Keratinocyte (primary cell): ENCODE measurements around the gene P4HB. TPM values are rescaled to one million over a fixed set of nuclear protein-coding genes. Genes with fewer than 3 reads are reported as not detected.

Source experiments
- DNase-seq: peaks from one replicate; pipeline ENCODE4 v3.0.0-alpha.2; 2011; ENCODE audit warnings: low read depth, missing footprints, low spot score
- FAIRE-seq: peaks from 2 replicates; lab custom pipeline; 2011; peaks lifted over from hg19 to GRCh38; lab: Jason Lieb, UNC
- H2AFZ ChIP-seq: 2 replicates; pipeline ENCODE4 v1.6.0; 2012; ENCODE audit warnings: low read length, control low read depth, inconsistent platforms; ENCODE audit not compliant: control insufficient read depth
- H3K27ac ChIP-seq: 2 replicates; pipeline ENCODE4 v1.5.1; 2011; ENCODE audit warnings: low read length; ENCODE audit not compliant: control insufficient read depth, insufficient read depth
- H3K27me3 ChIP-seq: 3 replicates; pipeline ENCODE4 v1.6.0; 2011; ENCODE audit warnings: low read length; ENCODE audit not compliant: control insufficient read depth, insufficient read depth; ENCODE audit errors: extremely low read depth
- H3K36me3 ChIP-seq, 2 experiments: 2 replicates in 1 of 2; 3 replicates in 1 of 2; pipeline ENCODE4 v1.5.1; 2011; ENCODE audit warnings: low read length in 2 of 2, mild to moderate bottlenecking in 1 of 2; ENCODE audit not compliant: control insufficient read depth in 2 of 2, insufficient read depth in 2 of 2; ENCODE audit errors: extremely low read depth in 1 of 2
- H3K4me1 ChIP-seq: 3 replicates; pipeline ENCODE4 v1.5.1; 2011; ENCODE audit warnings: low read length; ENCODE audit not compliant: control insufficient read depth, insufficient read depth; ENCODE audit errors: extremely low read depth
- H3K4me2 ChIP-seq: 3 replicates; pipeline ENCODE4 v1.6.0; 2011; ENCODE audit warnings: low read depth, low read length; ENCODE audit not compliant: control insufficient read depth, insufficient read depth; ENCODE audit errors: extremely low read depth
- H3K4me3 ChIP-seq, 3 experiments: fragments of 200-600 bp in 1 of 3; sonication (generic) in 1 of 3; 2 replicates in 2 of 3; 3 replicates in 1 of 3; pipeline ENCODE4 v1.5.1; 2011 to 2016; ENCODE audit warnings: low read length in 3 of 3, mild to moderate bottlenecking in 3 of 3, control low read depth in 2 of 3, inconsistent platforms in 1 of 3, low read depth in 1 of 3, mixed read lengths in 1 of 3, mixed run types in 1 of 3, moderate library complexity in 1 of 3; ENCODE audit not compliant: control insufficient read depth in 2 of 3, insufficient read depth in 2 of 3; ENCODE audit errors: extremely low read depth in 1 of 3
- H3K79me2 ChIP-seq: 2 replicates; pipeline ENCODE4 v1.6.0; 2012; ENCODE audit warnings: low read length; ENCODE audit not compliant: control insufficient read depth, insufficient read depth
- H3K9ac ChIP-seq: 3 replicates; pipeline ENCODE4 v1.6.0; 2011; ENCODE audit warnings: low read length; ENCODE audit not compliant: control insufficient read depth, insufficient read depth; ENCODE audit errors: extremely low read depth
- H3K9me1 ChIP-seq: 3 replicates; pipeline ENCODE4 v1.6.0; 2011; ENCODE audit warnings: low read length; ENCODE audit not compliant: control insufficient read depth, insufficient read depth; ENCODE audit errors: extremely low read depth
- H3K9me3 ChIP-seq: 2 replicates; pipeline ENCODE4 v1.5.1; 2012; ENCODE audit warnings: low read depth, low read length; ENCODE audit not compliant: control insufficient read depth
- H4K20me1 ChIP-seq: 3 replicates; pipeline ENCODE4 v1.6.0; 2011; ENCODE audit warnings: low read length; ENCODE audit not compliant: control insufficient read depth, insufficient read depth; ENCODE audit errors: extremely low read depth
- EZH2 ChIP-seq: IDR thresholded peaks from one replicate; pipeline ENCODE4 v1.6.1; 2012; ENCODE audit warnings: inconsistent platforms, mild to moderate bottlenecking, low read length, moderate library complexity
- dilution Hi-C: fragments of 300-500 bp; cut with MboI; formaldehyde crosslinking; loops from one replicate; pipeline ENCODE4 v1.7.0; 2020; ENCODE audit warnings: low sequenced_read_pairs; ENCODE audit not compliant: extremely low pct_ligation_motif_present
- polyA plus RNA-seq, 5 experiments: library from polyadenylated mRNA; depleted of rRNA in 3 of 5; stranded (reverse) in 3 of 5; stranded (forward) in 1 of 5; unstranded in 1 of 5; fragments of >200 nt; gene quantifications; 1 replicate in 1 of 5; 2 replicates in 3 of 5; 3 replicates in 1 of 5; pipeline versions ENCODE4 v1.2.1 to v1.2.3, GENCODE V29; 2011 to 2012; ENCODE audit warnings: missing spikeins in 2 of 5, low read depth in 1 of 5, low replicate concordance in 1 of 5
- TF ChIP-seq, protein P1 (sequence below), 3 experiments: IDR thresholded peaks in 1 of 3; conservative IDR thresholded peaks in 1 of 3; optimal IDR thresholded peaks in 1 of 3; 2 replicates in 2 of 3; 3 replicates in 1 of 3; pipeline versions ENCODE3 to v1.5.1; 2011; ENCODE audit warnings: low read length in 3 of 3, mild to moderate bottlenecking in 3 of 3, moderate library complexity in 2 of 3, control low read depth in 1 of 3, inconsistent platforms in 1 of 3; ENCODE audit not compliant: insufficient read depth in 2 of 3; ENCODE audit errors: extremely low read depth in 1 of 3

The P4HB gene
- polyA plus RNA-seq, 1 donor (not counting 4 experiments of a cell fraction or from before 2014, with no cell fraction given), result 149 TPM

DNA sequence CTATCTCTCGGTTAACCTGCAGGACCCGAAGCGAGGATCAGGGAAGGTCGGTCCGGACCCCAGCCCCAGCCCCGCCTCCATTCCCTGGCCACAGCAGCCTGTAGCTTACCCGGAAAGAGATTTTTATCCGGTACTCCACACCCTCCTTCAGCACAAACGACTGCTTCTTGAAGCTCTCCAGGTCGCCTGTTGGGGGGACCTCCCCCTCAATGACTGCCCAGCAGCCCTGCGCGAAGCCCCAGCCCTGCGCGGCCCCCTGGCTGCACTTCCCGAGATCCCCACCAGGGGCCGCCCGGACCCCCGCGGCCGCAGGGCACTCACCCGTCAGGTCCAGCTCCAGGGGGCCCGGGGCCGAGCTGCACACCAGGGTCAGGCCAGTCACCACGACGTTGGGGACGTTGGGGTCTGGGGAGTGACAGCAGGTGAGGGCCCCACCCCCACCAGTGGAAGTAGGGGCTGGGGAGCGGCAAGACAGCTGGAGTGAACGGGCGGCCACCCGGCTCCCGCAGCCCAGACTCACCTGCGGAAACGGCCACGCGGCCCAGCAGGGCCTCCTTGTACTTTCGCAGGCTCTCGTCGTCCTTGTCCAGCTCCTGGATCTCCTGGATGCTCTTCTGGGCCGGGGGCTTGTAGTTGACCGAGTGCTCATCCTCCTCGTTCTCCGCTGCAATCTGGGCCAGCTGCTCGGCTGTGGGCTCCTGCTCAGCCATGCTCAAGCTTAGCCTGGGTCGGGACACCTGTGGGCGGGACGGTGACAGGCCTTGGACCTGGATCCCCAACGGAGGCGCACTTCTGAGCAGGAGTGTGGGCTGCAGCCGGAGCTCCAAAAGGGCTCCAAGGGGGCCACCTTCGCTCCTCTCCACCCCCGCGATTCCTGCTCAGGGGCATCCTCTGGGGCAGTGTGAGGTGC lies 9.1 kb upstream of the P4HB start:
- peak overlapping the region; percentile 94 for H3K9ac ChIP-seq
- H4K20me1 ChIP-seq, result peaks cover 12% of the 10 kb centered on the region
- peak overlapping the region; percentile 94 for H3K4me2 ChIP-seq
- TF ChIP-seq, protein P1, sequence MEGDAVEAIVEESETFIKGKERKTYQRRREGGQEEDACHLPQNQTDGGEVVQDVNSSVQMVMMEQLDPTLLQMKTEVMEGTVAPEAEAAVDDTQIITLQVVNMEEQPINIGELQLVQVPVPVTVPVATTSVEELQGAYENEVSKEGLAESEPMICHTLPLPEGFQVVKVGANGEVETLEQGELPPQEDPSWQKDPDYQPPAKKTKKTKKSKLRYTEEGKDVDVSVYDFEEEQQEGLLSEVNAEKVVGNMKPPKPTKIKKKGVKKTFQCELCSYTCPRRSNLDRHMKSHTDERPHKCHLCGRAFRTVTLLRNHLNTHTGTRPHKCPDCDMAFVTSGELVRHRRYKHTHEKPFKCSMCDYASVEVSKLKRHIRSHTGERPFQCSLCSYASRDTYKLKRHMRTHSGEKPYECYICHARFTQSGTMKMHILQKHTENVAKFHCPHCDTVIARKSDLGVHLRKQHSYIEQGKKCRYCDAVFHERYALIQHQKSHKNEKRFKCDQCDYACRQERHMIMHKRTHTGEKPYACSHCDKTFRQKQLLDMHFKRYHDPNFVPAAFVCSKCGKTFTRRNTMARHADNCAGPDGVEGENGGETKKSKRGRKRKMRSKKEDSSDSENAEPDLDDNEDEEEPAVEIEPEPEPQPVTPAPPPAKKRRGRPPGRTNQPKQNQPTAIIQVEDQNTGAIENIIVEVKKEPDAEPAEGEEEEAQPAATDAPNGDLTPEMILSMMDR (optimal IDR thresholded peaks at IDR 0.05 in 1 of 3, IDR thresholded peaks at IDR 0.05 in 1 of 3, conservative IDR thresholded peaks at IDR 0.05 in 1 of 3; ENCODE audit: extremely low read depth in 1 of 3, insufficient read depth in 2 of 3, low read length in 3 of 3), result peak; percentile 43 to 67 (median 59)
- no peak for TF ChIP-seq EZH2
- H3K27me3 ChIP-seq, result no peaks in the 10 kb centered on the region
- H3K36me3 ChIP-seq, result peaks cover 12 to 21% of the 10 kb centered on the region in 2 experiments
- FAIRE-seq (no peak), DNase-seq (no peak)
- dilution Hi-C loops, result no loop called here
- peak overlapping the region; percentile 88 for H3K27ac ChIP-seq
- peak overlapping the region; percentile 79 to 94 (median 91) for H3K4me3 ChIP-seq
- no peak overlapping the region for H2AFZ ChIP-seq
- H3K9me3 ChIP-seq, result no peaks in the 10 kb centered on the region
- peaks cover 35% of the 10 kb centered on the region for H3K79me2 ChIP-seq
- H3K9me1 ChIP-seq, result peaks cover 3% of the 10 kb centered on the region
- H3K4me1 ChIP-seq, result peaks cover 30% of the 10 kb centered on the region

DNA sequence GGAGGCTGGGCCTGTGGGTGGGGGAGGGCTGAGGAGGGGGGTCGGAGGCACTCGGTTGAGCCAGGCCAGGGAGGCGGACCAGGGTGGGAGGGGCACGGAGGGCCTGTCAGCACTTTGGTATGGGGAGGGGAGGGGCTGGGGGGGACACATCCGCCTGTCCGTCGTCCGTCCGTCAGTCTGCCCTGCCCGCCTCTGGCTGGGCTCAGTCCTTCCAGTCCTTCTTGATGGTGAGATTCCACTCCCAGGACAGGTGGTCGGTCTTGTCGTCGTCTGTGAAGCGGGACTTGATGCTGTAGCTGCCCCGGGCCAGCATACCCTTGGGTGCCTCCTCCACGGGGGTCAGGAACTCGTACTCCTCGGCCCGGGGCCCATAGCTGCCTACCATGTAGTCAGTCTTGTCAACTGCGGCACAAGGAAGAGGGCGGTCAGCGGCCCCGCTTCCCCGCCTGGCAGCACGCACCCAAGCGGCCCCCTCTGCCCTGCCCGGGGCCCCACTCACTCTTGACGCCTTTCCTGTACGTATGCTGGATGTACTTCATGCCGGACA lies 8.4 kb upstream of the P4HB start:
- peak overlapping the region; percentile 6 to 94 (median 18) for H3K4me3 ChIP-seq
- TF ChIP-seq, protein P1 (optimal IDR thresholded peaks at IDR 0.05 in 1 of 3, IDR thresholded peaks at IDR 0.05 in 1 of 3, conservative IDR thresholded peaks at IDR 0.05 in 1 of 3; ENCODE audit: extremely low read depth in 1 of 3, insufficient read depth in 2 of 3, low read length in 3 of 3), result no peak
- TF ChIP-seq EZH2, result no peak
- peak overlapping the region; percentile 43 for H3K27ac ChIP-seq
- dilution Hi-C loops, result no loop called here
- H3K4me1 ChIP-seq, result peaks cover 29% of the 10 kb centered on the region
- DNase-seq (no peak), FAIRE-seq (no peak)
- H3K9ac ChIP-seq, result peak overlapping the region; percentile 28
- H2AFZ ChIP-seq, result no peak overlapping the region
- H3K27me3 ChIP-seq, result no peaks in the 10 kb centered on the region
- no peaks in the 10 kb centered on the region for H3K9me3 ChIP-seq
- peaks cover 42% of the 10 kb centered on the region for H3K79me2 ChIP-seq
- peaks cover 5% of the 10 kb centered on the region for H3K9me1 ChIP-seq
- H3K4me2 ChIP-seq, result peak overlapping the region; percentile 94
- H3K36me3 ChIP-seq, result peaks cover 16 to 28% of the 10 kb centered on the region in 2 experiments
- peaks cover 19% of the 10 kb centered on the region for H4K20me1 ChIP-seq
